ENCODE results near the gene BHLHE23.

DNA sequence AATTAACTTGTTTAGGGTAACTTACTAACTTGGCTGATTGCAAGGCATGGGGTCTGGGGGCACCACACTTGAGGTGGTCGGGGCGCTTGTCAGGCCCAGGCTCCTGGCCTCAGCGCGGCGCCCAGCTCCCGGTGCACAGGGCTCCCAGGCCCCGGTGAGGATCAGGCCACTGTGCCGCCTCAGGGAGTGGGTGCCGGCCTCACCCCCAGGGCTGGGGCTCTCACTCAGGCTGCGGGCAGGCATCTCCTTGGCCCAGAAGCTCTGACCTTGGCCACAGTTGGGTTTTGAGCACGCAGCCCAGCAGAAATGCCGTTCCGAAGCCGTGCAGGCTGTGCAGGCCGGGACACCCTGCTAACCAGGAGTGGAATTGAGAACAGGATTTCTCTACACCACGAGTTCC, 37.8 kb upstream of the BHLHE23 start:
- TF ChIP-seq, protein P1, sequence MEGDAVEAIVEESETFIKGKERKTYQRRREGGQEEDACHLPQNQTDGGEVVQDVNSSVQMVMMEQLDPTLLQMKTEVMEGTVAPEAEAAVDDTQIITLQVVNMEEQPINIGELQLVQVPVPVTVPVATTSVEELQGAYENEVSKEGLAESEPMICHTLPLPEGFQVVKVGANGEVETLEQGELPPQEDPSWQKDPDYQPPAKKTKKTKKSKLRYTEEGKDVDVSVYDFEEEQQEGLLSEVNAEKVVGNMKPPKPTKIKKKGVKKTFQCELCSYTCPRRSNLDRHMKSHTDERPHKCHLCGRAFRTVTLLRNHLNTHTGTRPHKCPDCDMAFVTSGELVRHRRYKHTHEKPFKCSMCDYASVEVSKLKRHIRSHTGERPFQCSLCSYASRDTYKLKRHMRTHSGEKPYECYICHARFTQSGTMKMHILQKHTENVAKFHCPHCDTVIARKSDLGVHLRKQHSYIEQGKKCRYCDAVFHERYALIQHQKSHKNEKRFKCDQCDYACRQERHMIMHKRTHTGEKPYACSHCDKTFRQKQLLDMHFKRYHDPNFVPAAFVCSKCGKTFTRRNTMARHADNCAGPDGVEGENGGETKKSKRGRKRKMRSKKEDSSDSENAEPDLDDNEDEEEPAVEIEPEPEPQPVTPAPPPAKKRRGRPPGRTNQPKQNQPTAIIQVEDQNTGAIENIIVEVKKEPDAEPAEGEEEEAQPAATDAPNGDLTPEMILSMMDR (IDR thresholded peaks at IDR 0.05) = no peak
- no peak for TF ChIP-seq POLR2A (IDR thresholded peaks at IDR 0.05)

Measured in body of pancreas (tissue), 4 donors.